Thyroid gland (tissue), 4 donors: Measurements from ENCODE around the gene CDC42EP4. TPM values are rescaled to one million over a fixed set of nuclear protein-coding genes. Genes with fewer than 3 reads are reported as not detected.
"Not testable (repeated sequence)": the region's sequence is repeated elsewhere in the genome, so short reads cannot be mapped to it uniquely, and the experiment has no call there.

Experiments used
- DNase-seq, 2 donors: peaks; one replicate each; pipeline ENCODE4 v3.0.0-alpha.2; 2019
- H3K27ac ChIP-seq, 3 donors: fragments of 200-600 bp; sonication (generic); 1 replicate in 2 of 3; 2 replicates in 1 of 3; pipeline ENCODE4 v1.5.1; 2016 to 2019; ENCODE audit warnings: mild to moderate bottlenecking in 1 of 3, moderate library complexity in 1 of 3
- H3K27me3 ChIP-seq: fragments of 200-600 bp; sonication (generic); one replicate; pipeline ENCODE4 v1.5.1; 2019
- H3K36me3 ChIP-seq, 2 donors: fragments of 200-600 bp; sonication (generic); one replicate each; pipeline ENCODE4 v1.5.1; 2016 to 2019
- H3K4me1 ChIP-seq, 2 donors: fragments of 200-600 bp; sonication (generic); one replicate each; pipeline ENCODE4 v1.5.1; 2017 to 2019
- H3K4me3 ChIP-seq, 3 donors: fragments of 200-600 bp; sonication (generic); replicated peaks in 1 of 3; 1 replicate in 2 of 3; 2 replicates in 1 of 3; pipeline ENCODE4 v1.5.1; 2016; ENCODE audit warnings: mild to moderate bottlenecking in 1 of 3
- H3K9me3 ChIP-seq: fragments of 200-600 bp; sonication (generic); one replicate; pipeline ENCODE4 v1.5.1; 2017
- POLR2A ChIP-seq, 2 donors: fragments of 450-650 bp; IDR thresholded peaks; one replicate each; pipeline ENCODE4 v1.6.1; 2017; ENCODE audit warnings: antibody characterized with exemption in 2 of 2, mild to moderate bottlenecking in 2 of 2, moderate library complexity in 1 of 2
- WGBS, 2 donors: methylation state at CpG; one replicate each; pipeline ENCODE4 v1.1.5; 2017; 5-methylcytosine and 5-hydroxymethylcytosine counted together
- intact Hi-C: fragments of 100-400 bp; cut with DNase I; formaldehyde crosslinking; loops from one replicate; pipeline ENCODE4 v1.15.1; 2023
- total RNA-seq, 4 donors: library from RNA; depleted of rRNA; stranded (reverse); fragments of >200 nt; gene quantifications; one replicate each; pipeline ENCODE4 v1.2.3, GENCODE V29; 2016
- TF ChIP-seq, protein P1 (sequence below), 6 experiments: fragments of 200-600 bp in 3 of 6; fragments of 450-650 bp in 3 of 6; sonication (generic) in 3 of 6; IDR thresholded peaks; one replicate each; pipeline ENCODE4 v1.5.1; 2016 to 2019; ENCODE audit warnings: antibody characterized with exemption in 6 of 6, mild to moderate bottlenecking in 2 of 6, inconsistent platforms in 1 of 6, moderate library complexity in 1 of 6

The CDC42EP4 gene
- total RNA-seq, 4 donors from 2014 or later: 68.7 to 172 (median 97.3) TPM

DNA sequence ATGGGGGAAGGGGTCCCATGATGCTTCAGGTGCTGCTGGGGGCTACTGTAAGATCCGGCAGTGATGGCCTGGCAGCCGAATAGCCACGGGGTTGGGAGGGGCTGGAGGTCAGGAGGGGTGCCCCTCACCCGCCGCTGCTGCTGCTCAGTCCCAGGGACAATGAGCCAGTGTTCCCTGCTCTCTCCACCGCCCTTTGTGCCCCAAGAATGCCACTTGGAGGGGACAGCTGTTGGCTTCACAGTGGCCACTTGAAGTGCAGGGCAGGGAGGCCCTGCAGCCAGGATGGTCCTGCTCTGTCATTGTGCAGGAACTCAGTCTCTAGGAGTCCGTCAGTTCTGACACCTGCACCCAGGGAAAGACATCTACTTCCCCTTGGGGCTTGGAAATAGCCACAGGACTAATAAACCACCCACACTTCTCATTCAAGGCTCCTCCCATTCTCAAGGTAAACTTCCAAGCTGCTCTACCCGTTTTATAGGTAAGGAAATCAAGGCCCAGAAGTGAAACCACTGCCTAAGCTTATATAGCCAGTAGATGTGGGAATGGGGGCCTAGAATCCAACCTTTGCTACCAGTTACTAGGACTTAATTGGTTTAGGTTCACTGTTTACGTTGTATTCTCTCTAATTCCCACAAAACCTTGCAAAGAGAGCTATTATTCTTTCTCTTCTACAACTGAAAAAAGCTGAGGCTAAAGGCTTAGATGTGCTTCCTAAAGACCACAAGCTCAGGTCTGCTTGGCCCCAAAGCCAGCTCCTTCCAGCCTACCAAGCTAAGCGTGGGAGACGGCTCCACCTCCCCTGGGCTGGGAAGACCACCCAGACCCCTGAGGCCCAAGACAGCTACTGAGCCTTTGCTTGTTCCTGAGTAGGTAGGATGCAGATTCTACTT is 43.9 kb downstream of the CDC42EP4 start:
- intact Hi-C loops: no loop called here
- no peak overlapping the region for H3K27ac ChIP-seq
- H3K4me1 ChIP-seq: no peaks in the 10 kb centered on the region
- no peaks in the 10 kb centered on the region for H3K9me3 ChIP-seq
- H3K4me3 ChIP-seq: no peak overlapping the region
- TF ChIP-seq, protein P1, sequence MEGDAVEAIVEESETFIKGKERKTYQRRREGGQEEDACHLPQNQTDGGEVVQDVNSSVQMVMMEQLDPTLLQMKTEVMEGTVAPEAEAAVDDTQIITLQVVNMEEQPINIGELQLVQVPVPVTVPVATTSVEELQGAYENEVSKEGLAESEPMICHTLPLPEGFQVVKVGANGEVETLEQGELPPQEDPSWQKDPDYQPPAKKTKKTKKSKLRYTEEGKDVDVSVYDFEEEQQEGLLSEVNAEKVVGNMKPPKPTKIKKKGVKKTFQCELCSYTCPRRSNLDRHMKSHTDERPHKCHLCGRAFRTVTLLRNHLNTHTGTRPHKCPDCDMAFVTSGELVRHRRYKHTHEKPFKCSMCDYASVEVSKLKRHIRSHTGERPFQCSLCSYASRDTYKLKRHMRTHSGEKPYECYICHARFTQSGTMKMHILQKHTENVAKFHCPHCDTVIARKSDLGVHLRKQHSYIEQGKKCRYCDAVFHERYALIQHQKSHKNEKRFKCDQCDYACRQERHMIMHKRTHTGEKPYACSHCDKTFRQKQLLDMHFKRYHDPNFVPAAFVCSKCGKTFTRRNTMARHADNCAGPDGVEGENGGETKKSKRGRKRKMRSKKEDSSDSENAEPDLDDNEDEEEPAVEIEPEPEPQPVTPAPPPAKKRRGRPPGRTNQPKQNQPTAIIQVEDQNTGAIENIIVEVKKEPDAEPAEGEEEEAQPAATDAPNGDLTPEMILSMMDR (IDR thresholded peaks at IDR 0.05): no peak
- no peak for TF ChIP-seq POLR2A (IDR thresholded peaks at IDR 0.05)
- 66 to 76% methylated on average over 9 to 11 of the region's 11 CpGs for WGBS, 2 donors
- no peaks in the 10 kb centered on the region for H3K27me3 ChIP-seq
- H3K36me3 ChIP-seq: no peaks in the 10 kb centered on the region
- DNase-seq: no peak

DNA sequence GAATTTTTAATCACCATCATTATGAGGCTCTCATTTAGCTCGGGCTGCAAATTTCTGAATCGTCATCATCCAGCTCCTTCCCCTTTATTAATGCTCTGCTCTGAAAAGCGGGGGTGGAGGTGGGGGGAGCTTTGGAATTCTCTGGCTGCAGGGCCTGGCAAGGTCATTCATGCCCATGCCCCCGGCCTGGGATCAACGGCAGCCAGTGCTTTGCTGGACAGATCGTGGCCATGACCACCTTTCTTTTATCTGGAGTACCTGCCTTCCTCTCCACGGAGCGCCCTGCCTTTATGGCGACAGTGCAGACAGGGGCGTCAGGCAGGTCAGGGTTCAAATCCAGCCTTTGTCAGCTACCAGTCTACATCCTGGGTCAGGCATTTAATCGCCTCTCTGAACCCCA is 45.0 kb downstream of the CDC42EP4 start:
- Histone ChIP-seq H3K27me3 (no peaks in the 10 kb centered on the region), H3K9me3 (no peaks in the 10 kb centered on the region), H3K4me3 (no peak overlapping the region), H3K36me3 (no peaks in the 10 kb centered on the region), H3K4me1 (no peaks in the 10 kb centered on the region), H3K27ac (no peak overlapping the region)
- no peak for DNase-seq
- TF ChIP-seq, protein P1 (IDR thresholded peaks at IDR 0.05): no peak
- TF ChIP-seq POLR2A (IDR thresholded peaks at IDR 0.05): no peak
- intact Hi-C loops: no loop called here
- 86% methylated on average over 9 to 11 of the region's 11 CpGs for WGBS, 2 donors

DNA sequence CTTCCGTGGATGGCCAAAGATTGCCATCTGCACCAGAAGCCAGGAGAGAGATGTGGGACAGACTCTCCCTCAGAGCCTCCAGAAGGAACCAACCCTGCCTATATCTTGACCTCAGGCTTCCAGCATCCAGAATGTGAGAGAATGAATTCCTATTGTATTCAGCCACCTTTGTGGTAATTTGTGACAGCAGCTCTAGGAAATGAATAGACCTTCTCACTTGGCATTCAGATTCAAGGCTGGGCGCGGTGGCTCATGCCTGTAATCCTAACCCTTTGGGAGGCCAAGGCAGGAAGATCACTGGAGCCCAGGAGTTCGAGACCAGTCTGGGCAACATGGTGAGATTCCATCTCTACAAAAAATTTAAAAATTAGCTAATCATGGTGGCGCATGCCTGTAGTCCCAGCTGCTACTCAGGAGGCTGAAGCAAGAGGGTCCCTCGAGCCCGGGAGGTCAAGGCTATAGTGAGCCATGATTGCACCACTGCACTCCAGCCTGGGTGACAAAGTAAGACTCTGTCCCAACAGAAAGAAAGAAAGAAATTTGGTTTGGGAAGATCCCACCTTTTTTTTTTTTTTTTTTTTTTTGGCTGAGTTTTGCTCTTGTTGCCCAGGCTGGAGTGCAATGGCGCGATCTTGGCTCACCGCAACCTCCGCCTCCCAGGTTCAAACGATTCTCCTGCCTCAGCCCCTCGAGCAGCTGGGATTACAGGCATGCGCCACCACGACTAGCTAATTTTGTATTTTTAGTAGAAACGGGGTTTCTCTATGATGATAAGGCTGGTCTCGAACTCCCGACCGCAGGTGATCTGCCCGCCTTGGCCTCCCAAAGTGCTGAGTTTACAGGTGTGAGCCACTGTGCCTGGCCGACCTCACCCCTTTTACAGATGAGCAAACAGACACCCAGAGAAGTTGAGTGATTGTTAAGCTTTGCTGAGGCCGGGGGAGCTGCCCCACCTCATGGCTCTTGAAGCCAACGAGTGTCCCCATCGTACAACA is 45.9 kb downstream of the CDC42EP4 start:
- TF ChIP-seq, protein P1 (IDR thresholded peaks at IDR 0.05): no peak
- TF ChIP-seq POLR2A (IDR thresholded peaks at IDR 0.05): no peak
- Histone ChIP-seq H3K4me3 (no peak overlapping the region), H3K27me3 (no peaks in the 10 kb centered on the region), H3K4me1 (no peaks in the 10 kb centered on the region), H3K36me3 (no peaks in the 10 kb centered on the region), H3K9me3 (no peaks in the 10 kb centered on the region), H3K27ac (no peak overlapping the region)
- WGBS, 2 donors: 89% methylated on average over 24 of the region's 24 CpGs
- intact Hi-C loops: no loop called here
- DNase-seq: no peak

DNA sequence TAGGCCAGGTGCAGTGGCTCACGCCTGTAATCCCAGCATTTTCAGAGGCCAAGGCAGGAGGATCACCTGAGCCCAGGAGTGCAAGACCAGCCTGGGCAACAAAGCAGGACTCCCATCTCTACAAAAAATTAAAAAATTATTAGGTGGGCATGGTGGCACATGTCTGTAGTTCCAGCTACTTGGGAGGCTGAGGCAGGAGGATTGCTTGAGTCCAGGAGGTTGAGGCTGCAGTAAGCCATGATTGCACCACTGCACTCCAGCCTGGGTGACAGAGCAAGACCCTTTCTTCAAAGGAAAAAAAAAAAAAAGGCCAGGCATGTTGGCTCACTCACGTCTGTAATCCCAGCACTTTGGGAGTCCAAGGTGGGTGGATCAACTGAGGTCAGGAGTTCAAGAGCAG is 47.4 kb downstream of the CDC42EP4 start:
- H3K4me1 ChIP-seq, H3K36me3 ChIP-seq, intact Hi-C loops: not testable (repeated sequence)

DNA sequence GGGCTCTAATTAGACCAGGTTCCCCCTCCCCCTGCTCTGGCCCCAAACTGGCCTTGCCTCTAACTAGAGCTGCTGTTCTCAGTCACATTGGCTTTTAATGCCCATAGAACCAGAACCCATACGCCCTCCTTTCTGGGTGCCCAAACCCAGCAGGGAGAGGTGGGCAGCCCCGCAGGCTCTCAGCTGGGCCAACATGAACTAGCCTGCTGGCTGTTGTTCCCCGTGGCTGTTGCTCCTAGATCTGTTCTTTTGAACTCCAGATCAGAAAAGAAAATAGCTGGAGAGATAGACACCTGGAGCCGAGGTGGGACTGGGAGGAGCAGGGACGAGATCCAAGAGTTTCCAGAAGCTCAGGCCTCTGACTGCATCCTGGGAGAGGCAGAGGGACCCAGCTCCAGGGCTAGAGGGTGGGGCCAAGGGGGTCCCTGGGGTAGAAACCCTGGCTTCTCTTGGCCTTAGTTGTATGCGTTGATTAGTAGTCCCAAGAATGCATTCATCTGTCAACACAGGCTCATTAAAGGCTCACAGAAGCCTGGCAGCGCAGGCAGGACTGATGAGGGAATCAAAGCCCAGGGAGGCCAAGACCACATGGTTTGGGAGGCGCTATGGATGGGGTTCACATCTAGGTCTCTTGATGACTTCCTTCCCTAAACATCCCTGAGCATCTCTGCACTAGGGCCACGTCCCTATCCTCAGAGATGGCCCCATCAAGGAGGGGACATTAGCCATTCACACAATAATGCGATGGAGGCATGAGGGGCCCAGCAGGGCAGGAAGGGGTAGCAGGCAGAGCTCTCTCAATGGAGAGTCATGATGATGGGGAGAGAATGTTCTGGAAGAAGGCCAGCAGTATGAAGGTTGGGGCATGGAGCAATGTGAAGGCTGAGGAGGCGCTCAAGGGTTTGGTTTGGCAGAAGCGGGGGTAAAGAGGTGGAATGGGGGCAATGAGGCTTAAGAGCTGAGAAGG is 48.8 kb downstream of the CDC42EP4 start:
- no peaks in the 10 kb centered on the region for H3K9me3 ChIP-seq
- no peaks in the 10 kb centered on the region for H3K36me3 ChIP-seq
- no peaks in the 10 kb centered on the region for H3K4me1 ChIP-seq
- no peaks in the 10 kb centered on the region for H3K27me3 ChIP-seq
- intact Hi-C loops: no loop called here
- no peak for DNase-seq
- H3K4me3 ChIP-seq: no peak overlapping the region
- no peak overlapping the region for H3K27ac ChIP-seq
- TF ChIP-seq, protein P1 (IDR thresholded peaks at IDR 0.05): no peak
- no peak for TF ChIP-seq POLR2A (IDR thresholded peaks at IDR 0.05)
- WGBS, 2 donors: 84 to 86% methylated on average over 12 of the region's 12 CpGs

More for the DNA sequence above, 47.4 kb downstream of the CDC42EP4 start:
- not testable (repeated sequence) for H3K4me3 ChIP-seq, DNase-seq, H3K27me3 ChIP-seq, H3K27ac ChIP-seq, H3K9me3 ChIP-seq
- 81 to 89% methylated on average over 2 of the region's 2 CpGs for WGBS, 2 donors
